HTERT RPE-1 (cell line): ENCODE measurements around the gene ARHGAP6.
"Not testable (repeated sequence)": the region's sequence is repeated elsewhere in the genome, so short reads cannot be mapped to it uniquely, and the experiment has no call there.

Experiments
- in situ Hi-C: fragments of 300-500 bp; cut with MboI; formaldehyde crosslinking; loops from 4 replicates; pipeline ENCODE4 v1.14.3; 2020; ENCODE audit warnings: low sequenced_read_pairs

ARHGAP6 gene

DNA sequence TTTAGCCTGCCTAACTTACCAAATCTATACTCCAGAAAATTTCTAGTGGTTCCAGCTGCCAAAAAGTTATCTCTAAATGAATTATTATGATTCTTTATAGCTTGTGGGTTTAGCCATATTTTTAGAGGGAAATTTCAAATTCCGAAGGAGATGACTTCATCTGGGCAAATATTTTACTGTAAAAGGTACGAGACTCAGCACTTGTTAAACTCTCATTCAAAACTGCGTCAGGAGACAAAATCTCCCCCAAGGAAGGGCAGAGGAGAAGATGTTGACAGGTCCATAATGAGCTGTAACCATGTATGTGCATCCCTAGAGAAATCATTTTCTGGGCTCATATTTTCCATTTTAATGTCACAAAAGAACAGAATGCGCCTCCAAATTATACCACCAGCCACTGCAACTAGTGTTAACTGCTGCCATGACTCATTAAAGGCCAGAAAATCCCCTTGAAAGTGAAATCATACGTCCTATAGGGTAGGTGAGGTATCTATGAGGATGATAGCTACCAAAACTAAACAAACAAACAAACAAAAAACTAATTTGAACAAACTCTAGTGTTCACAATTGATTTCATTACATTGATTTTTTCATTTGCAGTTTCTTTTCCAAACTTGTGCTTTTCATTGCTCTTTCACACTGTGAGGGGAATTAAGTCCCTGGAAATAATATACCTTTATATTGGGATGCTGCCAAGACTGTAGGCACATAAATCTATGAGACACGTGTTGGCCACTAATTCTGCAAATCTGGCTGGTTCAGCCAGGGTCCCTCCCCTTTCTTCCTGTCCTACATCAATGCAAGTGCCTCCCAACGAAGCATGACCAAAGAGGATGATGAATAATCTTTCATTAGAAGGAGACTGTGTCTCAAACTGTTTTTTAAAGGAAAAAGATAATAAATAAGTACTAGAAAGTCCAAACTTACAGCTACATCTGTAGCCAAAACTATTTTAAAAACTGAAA lies 85.8 kb downstream of the ARHGAP6 start:
- in situ Hi-C loops, result no loop called here

DNA sequence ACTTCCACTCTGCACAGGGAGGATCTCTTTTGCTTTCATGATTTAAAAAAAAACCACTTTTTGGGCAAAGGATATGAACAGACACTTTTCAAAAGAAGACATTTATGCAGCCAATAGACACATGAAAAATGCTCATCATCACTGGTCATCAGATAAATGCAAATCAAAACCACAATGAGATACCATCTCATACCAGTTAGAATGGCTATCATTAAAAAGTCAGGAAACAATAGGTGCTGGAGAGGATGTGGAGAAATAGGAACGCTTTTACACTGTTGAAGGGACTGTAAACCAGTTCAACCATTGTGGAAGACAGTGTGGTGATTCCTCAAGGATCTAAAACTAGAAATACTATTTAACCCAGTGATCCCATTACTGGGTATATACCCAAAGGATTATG lies 87.4 kb downstream of the ARHGAP6 start:
- in situ Hi-C loops, result not testable (repeated sequence)

DNA sequence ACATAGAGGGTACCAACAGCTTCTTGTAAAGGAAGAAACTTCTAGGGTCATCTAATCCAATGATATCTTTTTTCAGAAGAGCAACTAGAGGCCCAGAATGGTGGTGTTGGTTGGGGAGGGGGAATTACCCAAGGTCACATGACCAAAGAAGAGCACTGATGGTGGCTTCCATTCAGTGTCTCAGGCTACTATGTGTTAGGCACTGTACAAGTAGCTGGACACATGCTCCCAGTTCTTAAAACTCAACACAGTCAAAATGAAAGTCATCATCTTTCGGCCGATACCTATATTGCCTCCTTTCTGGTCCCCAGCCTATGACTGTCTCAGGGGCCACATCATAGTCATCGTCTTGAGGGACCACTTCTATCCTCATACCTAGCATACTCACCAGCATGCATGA lies 88.1 kb downstream of the ARHGAP6 start:
- in situ Hi-C loops, result no loop called here

DNA sequence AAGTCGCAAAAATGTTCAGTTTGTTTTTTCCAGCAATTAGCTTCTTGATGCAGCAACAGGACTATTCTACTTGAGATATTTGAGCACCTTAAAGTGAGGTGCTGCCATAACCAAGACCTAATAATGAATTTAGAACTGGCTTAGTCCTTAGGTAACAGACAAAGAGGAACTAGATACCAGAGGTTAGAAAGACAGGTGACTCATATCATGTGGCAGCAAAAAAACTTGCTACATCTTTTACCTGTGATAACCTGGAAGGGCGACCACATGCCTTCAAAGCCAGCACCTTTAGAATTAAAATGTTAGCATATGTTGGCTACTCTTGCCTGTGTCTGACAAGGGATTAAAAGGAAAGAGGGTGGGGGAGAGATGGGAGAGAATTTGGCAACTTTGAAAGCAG lies 90.4 kb downstream of the ARHGAP6 start:
- in situ Hi-C loops, result no loop called here

DNA sequence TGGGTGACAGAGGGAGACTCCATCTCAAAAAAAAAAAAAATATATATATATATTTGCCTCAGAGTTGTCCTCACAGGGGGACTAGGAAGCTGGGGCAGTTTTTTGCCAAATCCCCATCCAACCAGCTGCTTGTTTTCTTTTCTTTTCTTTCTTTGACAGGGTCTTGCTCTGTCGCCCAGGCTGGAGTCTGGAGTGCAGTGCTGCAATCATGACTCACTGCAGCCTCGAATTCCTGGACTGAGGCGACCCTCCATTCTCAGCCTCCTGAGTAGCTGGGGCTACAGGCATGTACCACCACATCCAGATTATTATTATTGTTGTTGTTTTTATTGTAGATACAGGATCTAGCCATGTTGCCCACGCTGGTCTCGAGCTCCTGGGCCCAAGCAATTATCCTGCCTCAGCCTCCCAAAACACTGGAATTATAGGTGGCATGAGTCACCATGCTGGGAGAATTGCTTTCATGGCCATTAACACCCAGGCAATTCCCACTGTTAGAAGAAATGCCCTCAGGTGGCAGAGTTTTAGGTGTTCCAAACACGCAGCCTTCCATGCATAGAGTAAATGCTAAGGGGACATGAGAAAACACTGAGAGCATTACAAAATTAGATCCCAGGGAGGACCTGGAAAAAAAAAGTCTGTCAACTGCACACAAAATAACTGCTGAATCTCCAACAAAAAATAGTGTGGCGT lies 98.0 kb downstream of the ARHGAP6 start:
- in situ Hi-C loops, result no loop called here

DNA sequence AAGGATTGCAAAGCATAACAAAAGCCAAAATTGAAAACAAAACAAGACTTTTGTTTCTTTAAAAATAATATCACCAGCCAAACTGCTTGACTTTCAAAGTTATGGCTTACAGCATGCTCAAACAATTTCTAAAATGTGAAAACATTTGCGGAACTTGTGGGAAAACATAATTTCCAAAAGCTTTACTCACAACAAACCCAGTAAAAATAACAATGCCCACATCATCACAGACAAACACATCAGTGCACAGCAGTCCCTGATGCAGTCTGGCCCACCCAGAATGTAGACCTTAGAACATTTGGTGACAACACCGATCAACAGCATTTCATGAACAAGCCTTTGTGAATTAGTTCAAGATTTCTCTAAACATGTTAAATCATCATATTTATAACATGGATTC lies 98.9 kb downstream of the ARHGAP6 start:
- in situ Hi-C loops, result no loop called here

DNA sequence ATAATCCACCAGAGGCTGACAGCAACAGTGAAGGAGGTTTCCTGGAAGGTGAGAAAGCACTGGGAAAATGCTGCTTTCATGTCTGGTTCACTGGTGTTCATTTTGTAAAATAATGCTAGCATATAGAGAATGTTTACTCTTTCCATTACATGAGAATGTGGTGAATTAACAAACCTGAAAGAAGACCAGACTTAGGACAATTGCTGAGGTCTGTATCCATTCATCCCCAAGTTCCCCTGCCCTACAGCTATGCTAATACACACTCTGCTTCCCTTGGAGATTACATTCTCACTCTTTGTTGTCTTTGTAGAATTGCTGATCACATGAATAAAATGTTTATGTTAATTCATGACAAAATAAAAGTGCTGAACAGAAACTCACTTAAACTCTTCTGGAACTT lies 99.5 kb downstream of the ARHGAP6 start:
- in situ Hi-C loops, result no loop called here

DNA sequence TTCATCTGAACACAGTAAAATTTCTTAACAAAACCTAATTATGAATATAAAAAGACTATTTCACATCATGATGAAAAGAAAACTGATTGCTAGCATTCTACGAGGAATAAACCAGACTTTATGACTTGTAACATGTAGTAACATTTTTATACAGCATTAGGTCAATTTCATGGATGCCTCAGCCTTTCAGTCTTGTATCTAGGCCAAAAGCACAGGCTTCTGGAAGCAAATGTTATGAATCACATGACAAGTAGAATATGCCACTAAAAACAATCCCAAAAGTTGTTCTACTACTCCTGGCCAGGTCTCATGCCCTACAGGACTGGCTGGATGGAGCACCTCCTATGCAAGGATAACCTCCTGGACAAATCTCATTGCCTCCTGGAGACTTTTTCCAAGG lies 101.2 kb downstream of the ARHGAP6 start:
- in situ Hi-C loops, result no loop called here

DNA sequence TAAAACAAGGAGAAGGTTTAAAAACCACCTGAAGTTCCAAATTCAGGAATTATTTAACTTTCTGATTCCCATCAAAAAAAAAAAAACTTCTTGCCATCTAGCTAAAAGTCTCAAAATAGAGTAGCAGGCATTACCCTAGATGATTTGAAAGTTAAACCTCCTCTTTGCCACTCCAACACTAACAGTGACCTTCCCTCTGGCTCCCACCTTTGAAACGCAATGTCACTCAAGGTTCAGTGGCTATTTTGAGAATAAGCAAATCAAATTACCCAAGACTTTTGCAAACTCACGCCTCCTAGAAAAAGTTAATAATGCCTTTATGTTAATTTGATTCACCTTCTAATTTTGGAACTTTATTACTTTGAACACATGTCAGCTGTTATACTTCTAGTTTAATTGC lies 103.2 kb downstream of the ARHGAP6 start:
- in situ Hi-C loops, result no loop called here

DNA sequence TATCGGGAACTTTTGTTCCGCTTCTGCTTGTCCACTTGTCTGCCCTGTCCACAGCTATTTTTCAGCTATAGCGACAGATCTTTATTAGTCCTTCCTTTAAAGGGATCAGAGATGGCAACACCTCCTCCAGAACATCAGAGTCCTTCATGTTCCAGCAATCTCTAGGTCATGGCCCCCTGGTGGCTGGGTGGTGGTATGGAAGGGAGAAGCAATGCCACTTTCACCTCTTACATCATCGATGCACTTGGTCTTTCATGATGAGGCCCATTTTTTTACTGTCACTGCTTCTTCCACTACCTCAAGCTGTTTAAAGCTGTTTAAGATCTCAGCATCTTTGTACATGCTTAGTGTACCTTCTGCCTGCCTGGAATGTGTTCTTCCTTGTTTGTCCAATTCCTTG lies 106.7 kb downstream of the ARHGAP6 start:
- in situ Hi-C loops, result no loop called here

DNA sequence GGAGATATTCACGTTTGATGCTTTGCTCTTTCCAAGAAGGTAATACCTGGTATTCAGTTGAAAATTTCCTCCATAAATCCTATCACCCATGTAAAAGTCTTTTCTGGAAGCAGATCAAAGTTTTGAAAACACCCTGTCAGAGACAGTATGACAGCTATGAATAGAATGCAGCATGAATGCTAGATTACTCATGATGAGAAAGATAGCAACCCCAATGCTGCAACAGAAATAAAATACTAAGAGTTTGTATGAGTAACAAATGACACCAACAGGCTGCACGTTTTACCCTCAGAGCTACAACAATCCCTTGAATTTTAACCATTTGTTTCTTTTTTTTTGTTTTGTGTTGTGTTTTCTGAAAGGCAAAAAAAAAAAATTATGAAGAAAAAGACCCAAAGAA lies 108.6 kb downstream of the ARHGAP6 start:
- in situ Hi-C loops, result no loop called here

DNA sequence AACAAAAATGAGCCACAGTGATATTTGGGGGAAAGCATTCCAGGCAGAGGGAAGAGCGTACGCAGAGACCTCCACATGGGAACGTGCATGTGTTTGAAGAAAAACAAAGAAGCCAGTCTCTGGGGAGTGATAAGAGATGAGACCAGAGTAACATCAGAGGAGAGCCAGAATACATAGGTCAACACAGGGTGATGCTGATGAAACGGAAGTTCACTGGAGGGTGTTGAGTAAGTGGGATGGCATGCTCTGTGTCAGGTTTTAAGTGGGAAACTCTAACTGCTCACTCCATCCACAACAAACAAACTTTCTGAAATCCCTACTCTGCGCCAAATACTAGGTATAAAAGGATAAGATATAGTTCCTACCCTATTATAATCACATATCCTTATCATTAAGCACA lies 110.0 kb downstream of the ARHGAP6 start:
- in situ Hi-C loops, result no loop called here

DNA sequence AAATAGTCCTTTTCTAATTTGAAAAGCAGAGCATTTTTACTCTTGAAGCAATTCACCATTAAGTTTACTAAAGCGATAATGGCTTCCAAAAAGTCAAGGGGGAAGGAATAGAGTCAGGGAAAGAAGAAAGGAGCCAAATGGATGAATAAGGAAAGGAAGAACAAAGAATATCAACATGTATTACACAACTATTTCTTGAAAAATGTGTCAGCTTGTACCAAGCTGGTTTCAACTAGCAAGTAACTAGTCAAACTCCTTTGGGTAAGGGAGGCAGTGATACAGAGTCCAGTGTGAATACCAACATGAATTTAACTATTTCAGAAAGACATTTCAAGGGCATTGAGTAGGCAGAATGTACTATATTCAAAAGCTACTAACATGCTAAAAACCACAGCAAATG lies 112.1 kb downstream of the ARHGAP6 start:
- in situ Hi-C loops, result no loop called here

DNA sequence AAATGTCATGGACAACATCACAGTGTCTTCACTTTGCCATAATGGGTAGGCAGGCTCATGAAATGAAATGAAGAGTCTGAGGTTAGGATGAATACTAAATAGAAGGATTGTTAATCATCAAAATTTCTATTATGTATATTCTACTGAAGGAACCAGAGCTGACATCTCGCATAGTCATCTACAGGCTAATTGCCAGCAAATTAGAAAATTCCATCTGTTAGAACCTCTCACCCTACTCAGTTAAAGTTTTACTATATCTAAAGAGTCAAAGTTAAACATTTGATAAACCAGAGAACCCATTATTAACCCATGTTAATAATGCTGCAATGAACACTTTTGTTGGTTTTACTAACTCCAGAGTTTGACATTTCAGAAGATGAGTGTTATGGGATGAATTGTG lies 114.6 kb downstream of the ARHGAP6 start:
- in situ Hi-C loops, result no loop called here

DNA sequence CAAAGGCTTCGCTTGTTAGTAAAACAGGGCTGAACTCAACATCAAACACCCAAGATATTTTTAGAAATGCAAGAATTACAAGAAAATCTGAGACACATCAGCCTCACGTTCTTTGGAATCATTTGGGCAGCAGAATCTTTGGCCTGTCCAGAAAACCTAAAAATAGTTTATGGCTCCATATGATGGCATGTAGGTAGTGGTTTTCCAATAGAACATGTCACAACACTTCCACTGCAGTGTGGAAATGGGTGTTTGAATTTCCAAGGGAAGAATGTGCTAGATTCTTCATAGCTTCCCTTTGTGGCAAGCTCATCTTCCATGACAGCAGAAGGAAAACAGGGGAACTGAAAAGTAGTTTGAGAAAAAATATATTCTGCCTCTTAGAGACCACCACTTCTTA lies 118.8 kb downstream of the ARHGAP6 start:
- in situ Hi-C loops, result no loop called here

DNA sequence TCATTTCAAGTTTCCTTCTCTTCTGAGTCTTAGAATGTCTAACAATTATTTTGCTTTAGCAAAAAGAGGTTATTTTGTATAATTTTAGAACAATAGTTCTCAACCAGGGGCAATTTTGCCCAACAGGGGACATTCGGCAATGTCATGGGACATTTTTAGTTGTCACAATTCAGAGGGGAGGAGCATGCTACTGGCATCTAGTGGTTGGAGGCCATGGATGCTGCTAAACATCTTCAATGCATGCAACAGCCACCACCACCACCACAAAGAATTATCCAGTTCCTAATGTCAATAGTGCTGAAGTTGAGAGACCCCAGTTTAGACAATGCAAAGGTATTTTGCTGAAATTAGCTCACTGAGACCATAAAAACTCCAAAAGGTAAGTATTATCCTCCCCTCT lies 122.5 kb downstream of the ARHGAP6 start:
- in situ Hi-C loops, result no loop called here

DNA sequence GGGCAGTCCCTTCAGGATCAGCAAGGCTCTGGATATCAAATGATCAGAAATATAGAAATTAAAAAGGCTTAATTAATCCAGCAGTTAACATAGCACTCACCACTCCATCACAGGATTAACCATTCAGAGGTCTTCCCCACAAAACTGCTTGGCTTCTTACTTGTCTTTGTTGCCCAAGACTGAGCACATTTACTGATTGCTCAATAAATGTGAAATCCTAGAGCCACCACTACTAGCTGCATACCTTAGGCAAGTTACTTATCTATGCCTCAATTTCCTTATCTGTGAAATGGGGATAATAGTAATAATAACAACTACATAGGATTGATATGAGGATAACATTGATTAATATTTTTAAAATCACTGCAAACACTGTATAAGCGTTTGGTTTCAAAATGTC lies 124.2 kb downstream of the ARHGAP6 start:
- in situ Hi-C loops, result no loop called here

DNA sequence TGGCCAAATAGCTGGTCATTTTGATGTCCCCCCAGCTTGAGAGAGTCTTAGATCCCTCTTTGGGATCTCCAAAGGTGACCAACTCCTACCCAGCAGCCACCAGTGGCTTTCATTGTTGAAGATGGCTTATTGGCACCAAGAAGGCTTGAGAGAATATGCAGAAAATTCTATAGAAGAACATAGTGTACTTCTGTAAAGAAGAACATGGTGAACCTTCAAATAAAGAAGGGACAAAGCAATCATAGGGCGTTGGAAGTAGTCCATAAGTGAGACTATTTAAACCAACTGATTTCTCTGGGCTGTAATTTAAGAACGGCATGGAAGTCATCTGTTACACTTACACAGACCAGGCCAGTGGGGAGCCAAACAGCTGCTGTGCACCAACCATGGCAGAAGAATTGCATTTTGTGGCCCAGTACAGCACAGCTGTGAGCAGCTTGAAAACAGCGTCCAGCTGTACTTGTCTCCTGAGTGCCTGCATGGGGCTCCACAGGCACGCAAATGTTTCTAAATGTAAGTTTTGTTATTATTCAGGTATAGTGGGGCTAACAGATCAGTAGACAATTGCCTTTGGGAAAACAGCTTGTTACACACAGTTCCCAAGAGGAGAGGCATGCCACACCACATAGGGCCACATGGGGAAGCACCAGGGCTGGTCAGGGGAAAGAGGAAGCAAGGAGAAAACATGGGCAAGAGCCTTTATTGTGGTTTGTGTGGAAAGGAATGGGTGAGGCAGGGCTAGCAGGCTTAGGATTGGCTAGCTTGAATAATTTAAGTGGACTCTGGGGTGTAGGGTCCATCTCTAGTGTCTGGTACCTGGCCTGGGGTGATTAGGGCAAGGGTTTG lies 125.0 kb downstream of the ARHGAP6 start:
- in situ Hi-C loops, result no loop called here

DNA sequence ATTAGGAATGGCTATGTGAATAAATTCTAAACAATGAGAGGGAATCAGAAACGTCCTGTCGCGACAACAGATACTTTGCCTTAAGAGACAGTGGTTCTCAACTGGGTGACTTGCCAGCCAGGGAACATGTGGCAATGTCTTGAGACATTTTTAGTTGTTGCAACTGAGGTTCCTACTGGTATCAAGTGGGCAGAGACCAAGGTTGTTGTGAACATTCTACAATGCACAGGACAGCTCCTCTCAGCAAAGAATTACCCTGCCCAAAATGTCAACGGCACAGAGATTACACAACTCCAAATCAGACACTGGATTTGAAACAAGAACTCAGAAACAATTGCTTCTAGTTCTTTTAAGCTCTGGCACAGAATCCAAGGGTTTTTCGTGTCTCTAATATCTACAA lies 128.6 kb downstream of the ARHGAP6 start:
- in situ Hi-C loops, result no loop called here

DNA sequence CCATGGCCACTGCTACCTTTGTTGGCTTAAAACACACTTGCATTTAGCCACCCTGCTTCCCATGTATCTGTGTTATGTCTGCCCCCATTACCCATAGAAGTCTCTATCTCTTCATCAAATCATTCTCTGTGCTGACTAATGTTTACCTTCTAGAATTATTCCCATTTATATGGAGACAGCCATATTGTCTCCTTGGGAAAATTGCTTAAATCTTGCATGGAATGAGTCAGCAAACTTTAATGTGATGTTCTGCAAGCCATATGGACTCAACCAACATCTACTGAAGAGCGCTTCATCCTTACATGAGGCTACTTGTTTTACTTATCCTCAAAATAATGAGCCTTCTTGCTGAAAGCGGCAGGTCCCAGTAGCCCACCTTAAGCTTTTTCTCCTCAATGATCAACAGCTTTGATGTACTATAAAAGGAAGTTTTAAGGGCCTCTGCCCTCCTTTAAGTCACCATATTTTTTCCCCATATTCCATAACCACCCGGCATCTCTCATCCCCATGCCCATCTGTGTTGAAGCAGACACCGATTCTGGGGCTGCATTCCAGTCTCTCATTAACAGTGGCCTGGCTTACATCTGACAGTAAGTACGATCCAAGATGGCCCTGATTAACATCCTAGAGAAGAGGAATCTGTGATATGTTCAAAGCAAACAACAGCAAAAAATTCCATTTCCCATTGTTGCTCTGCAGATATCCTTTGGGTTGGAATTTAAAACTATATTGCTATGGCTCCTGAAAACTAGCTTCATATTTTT lies 130.4 kb downstream of the ARHGAP6 start:
- in situ Hi-C loops, result no loop called here

DNA sequence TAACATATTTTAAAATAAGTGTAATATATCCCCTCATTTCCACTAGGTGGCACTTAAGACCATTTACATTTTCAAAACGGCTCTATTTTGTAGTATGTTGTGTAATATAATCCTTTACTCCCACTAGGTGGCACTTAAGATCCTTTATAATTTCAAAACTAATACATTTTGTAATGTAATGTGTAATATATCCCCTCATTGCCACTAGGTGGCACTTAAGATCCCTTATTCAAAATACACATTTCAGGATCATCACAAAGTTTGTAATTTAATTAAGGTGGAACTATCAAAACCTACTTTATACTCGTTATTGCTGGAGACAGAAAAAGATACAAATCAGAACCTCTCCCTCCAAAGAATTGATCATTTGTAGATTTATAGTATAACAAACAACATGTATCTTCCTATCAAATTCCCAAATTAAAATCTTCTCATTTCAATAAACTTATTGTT lies 132.5 kb downstream of the ARHGAP6 start:
- in situ Hi-C loops, result no loop called here
